ENCODE data around the gene IMPA2.

- no peak for TF ChIP-seq ZSCAN18 (tag by site-specific recombination; IDR thresholded peaks at IDR 0.05)
- no peak for TF ChIP-seq YY1 (tag by site-specific recombination; IDR thresholded peaks at IDR 0.05)
- no peak for TF ChIP-seq ZNF610 (tag by site-specific recombination; IDR thresholded peaks at IDR 0.05; ENCODE audit: borderline replicate concordance)
- no peak for TF ChIP-seq GLIS1 (tag by site-specific recombination; IDR thresholded peaks at IDR 0.05)
- no peak for TF ChIP-seq ZNF660 (tag by site-specific recombination; IDR thresholded peaks at IDR 0.05)
- TF ChIP-seq CTCF (tag by site-specific recombination; IDR thresholded peaks at IDR 0.05) = no peak
- no peak for TF ChIP-seq ZNF654 (tag by site-specific recombination; IDR thresholded peaks at IDR 0.05; ENCODE audit: low read depth)
- no peak for TF ChIP-seq ZNF571 (tag by site-specific recombination; IDR thresholded peaks at IDR 0.05)
- TF ChIP-seq PRDM10 (tag by site-specific recombination; IDR thresholded peaks at IDR 0.05) = no peak
These were observed 60.3 kb downstream of the IMPA2 start for GRCh38 chr18:12041561-12041960.

Measured in HEK293 (cell line).